Esophagus squamous epithelium (tissue), 5 donors: ENCODE data around the gene TCEAL9. TPM values are rescaled to one million over a fixed set of nuclear protein-coding genes. Genes with fewer than 3 reads are reported as not detected.

Experiments used
- DNase-seq: peaks from one replicate; lab custom pipeline; 2025; lab: John Stamatoyannopoulos, UW
- H3K27ac ChIP-seq, 4 donors: fragments of 200-600 bp; sonication (generic); one replicate each; pipeline ENCODE4 v1.5.1; 2016 to 2019; ENCODE audit warnings: mild to moderate bottlenecking in 1 of 4
- H3K27me3 ChIP-seq, 4 donors: fragments of 200-600 bp; sonication (generic); 1 replicate in 3 of 4; 2 replicates in 1 of 4; pipeline versions ENCODE4 v1.5.1 to v1.6.0; 2017 to 2021; ENCODE audit warnings: antibody characterized with exemption in 1 of 4
- H3K36me3 ChIP-seq, 3 donors: fragments of 200-600 bp; sonication (generic); one replicate each; pipeline ENCODE4 v1.5.1; 2016 to 2019
- H3K4me1 ChIP-seq, 3 donors: fragments of 200-600 bp; sonication (generic); one replicate each; pipeline ENCODE4 v1.5.1; 2017 to 2019
- H3K4me3 ChIP-seq, 4 donors: fragments of 200-600 bp; sonication (generic); 1 replicate in 3 of 4; 2 replicates in 1 of 4; pipeline ENCODE4 v1.5.1; 2016 to 2019; ENCODE audit warnings: mild to moderate bottlenecking in 2 of 4, moderate library complexity in 1 of 4
- H3K9me3 ChIP-seq, 3 donors: fragments of 200-600 bp; sonication (generic); one replicate each; pipeline ENCODE4 v1.5.1; 2016 to 2019
- CTCF ChIP-seq, 6 experiments: fragments of 450-650 bp in 4 of 6; fragments of 200-600 bp in 2 of 6; sonication (generic) in 2 of 6; IDR thresholded peaks; one replicate each; pipeline ENCODE4 v1.5.1; 2016 to 2019; ENCODE audit warnings: antibody characterized with exemption in 6 of 6, mild to moderate bottlenecking in 4 of 6, moderate library complexity in 4 of 6
- POLR2A ChIP-seq, 4 donors: fragments of 450-650 bp; IDR thresholded peaks; one replicate each; pipeline ENCODE4 v1.6.1; 2017; ENCODE audit warnings: antibody characterized with exemption in 4 of 4, mild to moderate bottlenecking in 4 of 4, moderate library complexity in 3 of 4
- WGBS, 2 donors: methylation state at CpG; one replicate each; pipeline ENCODE4 v1.1.5; 2018; 5-methylcytosine and 5-hydroxymethylcytosine counted together
- intact Hi-C: fragments of 100-400 bp; cut with DNase I; formaldehyde crosslinking; loops from one replicate; pipeline ENCODE4 v1.15.0; 2022
- small RNA-seq, 4 donors: library from RNA; depleted of rRNA; stranded (forward); fragments of <200 nt; gene quantifications; one replicate each; pipeline ENCODE3, GENCODE V24; 2016
- total RNA-seq, 4 donors: library from RNA; depleted of rRNA; stranded (reverse); fragments of >200 nt; gene quantifications; one replicate each; pipeline ENCODE4 v1.1.0, GENCODE V29; 2016
- donor health status: DM: yes; HTN: yes; CAD: no.

Gene TCEAL9
- total RNA-seq, 4 donors from 2014 or later = 23.0 to 65.5 (median 35.7) TPM

- no peaks in the 10 kb centered on the region for H3K27me3 ChIP-seq
- 33 to 80% methylated on average over 1 of the region's 1 CpG for WGBS, 2 donors
- intact Hi-C loops = no loop called here
- H3K4me1 ChIP-seq = no peaks in the 10 kb centered on the region
- H3K36me3 ChIP-seq = no peaks in the 10 kb centered on the region
- no peaks in the 10 kb centered on the region for H3K9me3 ChIP-seq
- no peak overlapping the region for H3K4me3 ChIP-seq
- no peak for DNase-seq
- no peak for TF ChIP-seq CTCF (IDR thresholded peaks at IDR 0.05)
- TF ChIP-seq POLR2A (IDR thresholded peaks at IDR 0.05) = no peak
- H3K27ac ChIP-seq = no peak overlapping the region
Measured at GRCh38 chrX:103400931-103401330, 44.6 kb downstream of the TCEAL9 start.

GRCh38 chrX:103404231-103405008 lies 48.1 kb downstream of the TCEAL9 start:
- no peaks in the 10 kb centered on the region for H3K4me1 ChIP-seq
- no peak overlapping the region for H3K27ac ChIP-seq
- no peak for DNase-seq
- H3K27me3 ChIP-seq = no peaks in the 10 kb centered on the region
- H3K9me3 ChIP-seq = no peaks in the 10 kb centered on the region
- TF ChIP-seq CTCF (IDR thresholded peaks at IDR 0.05) = no peak
- no peak for TF ChIP-seq POLR2A (IDR thresholded peaks at IDR 0.05)
- WGBS, 2 donors = 5 to 23% methylated on average over 8 to 16 of the region's 19 CpGs
- intact Hi-C loops = no loop called here
- H3K4me3 ChIP-seq = peak overlapping the region; percentile 14 to 57 (median 40)
- no peaks in the 10 kb centered on the region for H3K36me3 ChIP-seq

GRCh38 chrX:103405009-103405333 lies 48.7 kb downstream of the TCEAL9 start:
- intact Hi-C loops = no loop called here
- WGBS, 2 donors = 4 to 17% methylated on average over 4 to 5 of the region's 7 CpGs
- H3K9me3 ChIP-seq = no peaks in the 10 kb centered on the region
- H3K4me3 ChIP-seq = peak overlapping the region; percentile 14 to 57 (median 40)
- no peak for DNase-seq
- H3K36me3 ChIP-seq = no peaks in the 10 kb centered on the region
- no peaks in the 10 kb centered on the region for H3K27me3 ChIP-seq
- no peaks in the 10 kb centered on the region for H3K4me1 ChIP-seq
- H3K27ac ChIP-seq = no peak overlapping the region
- TF ChIP-seq CTCF (IDR thresholded peaks at IDR 0.05) = no peak

GRCh38 chrX:103406256-103406655 lies 50.0 kb downstream of the TCEAL9 start:
- 71 to 89% methylated on average over 1 of the region's 1 CpG for WGBS, 2 donors
- no peaks in the 10 kb centered on the region for H3K9me3 ChIP-seq
- no peaks in the 10 kb centered on the region for H3K4me1 ChIP-seq
- TF ChIP-seq CTCF (IDR thresholded peaks at IDR 0.05) (no peak), POLR2A (IDR thresholded peaks at IDR 0.05) (no peak)
- no peaks in the 10 kb centered on the region for H3K36me3 ChIP-seq
- no peak overlapping the region for H3K4me3 ChIP-seq
- intact Hi-C loops = no loop called here
- H3K27me3 ChIP-seq = no peaks in the 10 kb centered on the region
- no peak overlapping the region for H3K27ac ChIP-seq
- no peak for DNase-seq

- Histone ChIP-seq H3K9me3 (no peaks in the 10 kb centered on the region), H3K36me3 (no peaks in the 10 kb centered on the region), H3K4me1 (no peaks in the 10 kb centered on the region), H3K27ac (no peak overlapping the region), H3K4me3 (no peak overlapping the region), H3K27me3 (no peaks in the 10 kb centered on the region)
- no peak for DNase-seq
- 79 to 100% methylated on average over 1 to 2 of the region's 2 CpGs for WGBS, 2 donors
- intact Hi-C loops = no loop called here
- TF ChIP-seq POLR2A (IDR thresholded peaks at IDR 0.05) = no peak
- TF ChIP-seq CTCF (IDR thresholded peaks at IDR 0.05) = no peak
Measured at GRCh38 chrX:103407776-103408175, 51.5 kb downstream of the TCEAL9 start.

Small RNAs within 50 kb of the gene (small RNA-seq; reads per million reads assigned to genes)
- gene Z92846.1 = 0 reads per million in 4 donors

Other genes starting within 250 kb of the TCEAL9 start
- 10 to 100 TPM in 3 of 4 donors, 1 to 10 TPM in 1; 7.6 to 34.2 (median 26.6) TPM for gene BEX4, start 141.4 kb upstream of the TCEAL9 start, total RNA-seq
- gene TCEAL8, start 101.4 kb upstream of the TCEAL9 start, total RNA-seq = 10 to 100 TPM; 18.7 to 58.4 (median 27.2) TPM
- gene TCEAL5, start 79.8 kb upstream of the TCEAL9 start, total RNA-seq = under 1 TPM in 1 of 4 donors, not detected in 3; 0.38 TPM
- gene BEX2, start 45.5 kb upstream of the TCEAL9 start, total RNA-seq = 10 to 100 TPM in 2 of 4 donors, 1 to 10 TPM in 2; 3.3 to 10.7 (median 7.8) TPM
- gene TCEAL7, start 26.3 kb upstream of the TCEAL9 start, total RNA-seq = 1 to 10 TPM in 2 of 4 donors, not detected in 2; 1.3 to 6.3 TPM
- gene BEX3, start 20.0 kb downstream of the TCEAL9 start, total RNA-seq = 100 to 1,000 TPM in 1 of 4 donors, 10 to 100 TPM in 3; 32.7 to 104 (median 44.7) TPM
- gene RAB40A, start 163.0 kb downstream of the TCEAL9 start, total RNA-seq = 10 to 100 TPM in 1 of 4 donors, 1 to 10 TPM in 1, under 1 TPM in 2; 0.15 to 14.1 (median 1.0) TPM
- gene TCEAL4, start 229.0 kb downstream of the TCEAL9 start, total RNA-seq = 100 to 1,000 TPM in 1 of 4 donors, 10 to 100 TPM in 2, 1 to 10 TPM in 1; 9.8 to 143 (median 36.8) TPM